Stimulated activated naive CD8-positive, alpha-beta T cell treated with anti-CD3 and anti-CD28 coated beads, Interleukin-15, Interleukin-2, amounts not matched to agents 100 U/mL and 50 U/mL, for 24 hours (primary cell): Measurements from ENCODE around the gene NAT8L.

Experiments
- ATAC-seq: fragments of 150-1000 bp; cut with Tn5 transposase; one replicate; pipeline ENCODE4 v1.10.0; 2021
- DNase-seq: peaks from one replicate; pipeline ENCODE4 v3.0.0; 2021

NAT8L gene

DNA sequence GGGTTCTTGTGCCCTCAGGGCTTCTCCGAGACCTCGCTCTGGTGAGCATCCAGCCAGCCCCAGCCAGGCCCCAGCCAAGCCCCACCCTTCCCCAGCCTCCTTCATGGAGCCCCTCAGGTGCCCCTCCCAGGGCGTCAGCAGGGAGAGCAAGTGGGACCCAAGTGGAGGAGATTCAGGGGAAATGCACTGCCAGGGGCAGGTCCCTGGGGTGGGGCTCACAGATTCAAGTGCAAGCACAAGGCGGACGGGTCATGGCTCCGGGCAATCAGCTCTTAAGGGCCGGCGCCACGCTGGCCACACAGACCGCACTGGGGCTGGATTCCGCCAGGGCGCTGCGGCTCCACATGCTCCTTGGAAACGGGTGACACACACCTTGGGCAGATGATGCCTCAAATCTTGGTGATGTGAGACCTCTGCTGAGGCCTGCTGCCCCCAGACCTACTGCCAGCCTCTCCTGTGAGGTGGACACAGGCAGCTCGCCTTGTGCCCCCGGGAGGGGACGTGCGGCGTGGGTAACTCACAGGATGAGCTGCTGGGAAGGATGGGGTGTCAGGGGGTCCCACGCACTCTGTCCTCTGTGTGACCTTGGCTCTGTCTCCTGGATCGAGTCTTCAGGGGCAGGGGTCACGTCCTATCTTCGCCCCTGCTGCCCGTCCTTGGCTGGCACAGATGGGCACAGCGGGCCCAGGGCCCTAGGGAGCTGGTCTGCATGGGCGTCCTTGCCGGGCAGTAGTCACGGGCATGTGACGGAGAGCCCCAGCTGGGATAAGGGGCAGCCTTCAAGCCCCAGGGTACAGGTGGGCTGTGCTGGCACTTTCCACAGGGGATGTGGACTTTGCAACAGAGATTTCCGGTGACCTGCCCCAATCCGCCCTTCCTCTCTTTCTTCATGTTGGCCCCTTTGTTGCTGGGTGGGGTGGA is 17.1 kb downstream of the NAT8L start:
- ATAC-seq (no peak), DNase-seq (no peak)

DNA sequence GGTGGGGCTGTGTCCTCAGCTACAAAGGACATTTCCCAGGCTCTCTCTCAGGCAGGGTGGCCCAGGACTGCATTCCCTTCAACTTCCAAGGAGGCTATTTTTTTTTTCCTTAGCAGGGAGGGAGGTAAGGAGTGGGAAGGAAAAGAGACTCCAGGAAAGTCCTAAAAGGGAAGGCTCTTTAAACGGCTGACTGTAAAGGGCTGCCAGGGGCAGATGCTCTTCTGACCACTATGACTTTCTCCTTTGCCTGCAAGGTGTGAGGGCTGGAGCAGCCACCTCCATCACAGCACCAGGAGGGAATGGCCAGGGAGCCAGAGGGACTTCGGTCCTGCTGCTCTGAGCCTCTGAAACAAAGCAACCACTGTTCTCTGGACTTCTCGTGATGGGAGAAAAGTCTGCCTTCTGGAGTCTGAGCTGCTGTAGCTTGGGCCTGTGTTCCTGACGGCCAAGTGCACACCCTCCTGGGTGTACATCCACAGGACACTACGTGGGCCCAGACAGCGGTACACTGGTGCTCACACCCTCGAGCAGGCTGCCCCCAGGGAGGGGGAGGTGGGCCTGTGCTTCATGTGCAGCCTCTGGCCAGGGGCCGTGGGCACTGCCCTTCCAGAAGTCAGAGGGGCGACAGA is 17.9 kb downstream of the NAT8L start:
- no peak for ATAC-seq

DNA sequence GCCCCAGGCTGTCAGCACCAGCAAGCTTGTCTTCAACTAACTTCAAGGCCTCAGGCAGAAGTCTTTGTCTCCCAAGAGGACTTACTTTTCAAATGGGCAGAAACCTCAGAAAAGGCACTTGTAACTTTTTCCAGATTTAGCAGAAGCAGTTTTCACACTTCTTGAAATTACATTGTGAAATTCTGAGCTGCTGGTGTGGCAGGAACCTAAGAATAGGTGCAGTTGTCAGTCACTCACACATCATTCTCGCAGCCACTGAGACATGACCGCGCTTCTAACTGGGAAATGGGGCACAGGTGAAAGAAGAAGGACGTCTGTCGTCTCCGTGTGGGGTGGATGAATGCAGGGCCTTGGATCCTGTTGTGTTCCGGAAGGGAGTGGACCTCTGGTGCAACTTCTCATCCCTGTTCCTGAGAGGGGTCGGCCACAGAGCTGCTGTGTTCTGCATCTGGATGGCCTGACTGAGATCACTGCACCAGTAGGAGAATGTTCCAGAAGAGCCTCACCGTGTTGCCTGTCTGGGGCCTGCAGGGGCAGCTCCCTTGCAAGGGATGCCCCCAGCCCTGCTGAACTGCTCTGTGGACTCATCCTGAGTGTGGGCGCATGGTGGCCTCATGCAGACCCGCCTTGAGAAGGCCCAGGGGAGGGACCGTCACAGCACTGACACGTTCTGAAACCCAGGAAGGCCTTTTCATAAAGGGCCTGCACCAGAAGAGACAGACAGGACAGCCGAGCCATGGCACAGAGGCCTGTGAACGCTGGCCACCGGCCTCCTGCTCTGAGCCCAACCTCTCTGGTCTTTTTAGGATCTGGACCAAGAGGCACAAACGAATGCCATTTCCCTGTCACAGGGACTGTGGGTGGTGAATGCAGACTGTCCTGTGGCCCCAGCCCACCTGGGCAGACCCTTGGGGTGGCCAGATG is 18.7 kb downstream of the NAT8L start:
- ATAC-seq (no peak), DNase-seq (no peak)

More for the DNA sequence above, 17.9 kb downstream of the NAT8L start:
- no peak for DNase-seq

DNA sequence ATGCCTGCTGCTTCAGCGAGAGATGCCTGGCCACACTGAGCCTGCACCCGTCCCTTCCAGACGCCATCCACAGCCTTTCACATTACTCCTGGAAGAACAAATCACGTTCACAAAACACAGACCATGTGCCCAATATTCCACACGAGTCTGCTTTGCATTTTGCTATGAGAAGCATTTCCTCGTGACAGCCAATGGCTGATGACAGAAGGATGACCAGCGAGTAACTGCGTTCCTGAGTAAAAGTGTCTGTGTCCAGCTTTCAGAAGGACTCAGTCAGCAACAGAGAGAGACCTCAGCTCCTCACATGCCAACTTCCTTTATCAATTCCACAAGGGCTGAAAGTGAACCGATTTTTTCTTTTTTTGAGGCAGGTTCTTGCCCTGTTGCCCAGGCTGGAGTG is 19.5 kb downstream of the NAT8L start:
- DNase-seq = no peak
- ATAC-seq = no peak

DNA sequence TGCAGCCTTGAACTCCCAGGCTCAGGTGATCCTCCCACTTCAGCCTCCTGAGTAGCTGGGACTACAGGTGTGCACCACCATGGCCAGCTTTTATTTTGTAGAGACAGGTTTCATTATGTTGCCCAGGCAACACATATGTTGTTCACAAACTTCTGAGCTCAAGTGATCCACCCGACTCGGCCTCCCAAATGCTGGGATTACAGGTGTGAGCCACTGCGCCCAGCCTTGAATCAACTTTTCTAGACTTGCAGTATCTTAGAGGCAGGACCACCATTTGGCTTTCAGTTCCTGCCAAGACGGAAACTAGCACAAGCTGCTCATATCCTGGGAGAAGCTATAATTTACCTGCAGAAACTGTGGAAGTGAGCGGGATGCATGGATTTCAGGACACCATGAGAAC is 19.9 kb downstream of the NAT8L start:
- no peak for DNase-seq
- no peak for ATAC-seq

DNA sequence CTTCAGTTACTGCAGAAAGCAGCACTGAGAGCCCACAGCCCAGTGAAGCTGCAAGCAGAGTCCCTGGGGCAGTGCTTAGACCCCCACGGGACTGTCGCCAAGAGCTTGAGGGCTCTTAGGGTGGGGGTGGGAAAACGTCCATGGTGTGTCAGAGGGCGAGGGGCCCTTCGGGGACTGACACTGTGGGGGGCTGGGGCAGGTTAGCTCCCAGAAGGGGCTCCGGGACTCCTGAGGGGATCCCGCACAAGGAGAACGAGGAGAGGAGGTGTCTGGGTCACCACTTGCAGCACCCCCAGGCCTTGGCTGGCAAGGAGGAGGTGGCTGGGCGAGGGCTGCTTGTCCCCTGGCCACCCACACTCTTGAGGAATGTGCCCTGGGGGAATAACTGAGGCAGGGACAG is 20.8 kb downstream of the NAT8L start:
- DNase-seq = no peak
- no peak for ATAC-seq

DNA sequence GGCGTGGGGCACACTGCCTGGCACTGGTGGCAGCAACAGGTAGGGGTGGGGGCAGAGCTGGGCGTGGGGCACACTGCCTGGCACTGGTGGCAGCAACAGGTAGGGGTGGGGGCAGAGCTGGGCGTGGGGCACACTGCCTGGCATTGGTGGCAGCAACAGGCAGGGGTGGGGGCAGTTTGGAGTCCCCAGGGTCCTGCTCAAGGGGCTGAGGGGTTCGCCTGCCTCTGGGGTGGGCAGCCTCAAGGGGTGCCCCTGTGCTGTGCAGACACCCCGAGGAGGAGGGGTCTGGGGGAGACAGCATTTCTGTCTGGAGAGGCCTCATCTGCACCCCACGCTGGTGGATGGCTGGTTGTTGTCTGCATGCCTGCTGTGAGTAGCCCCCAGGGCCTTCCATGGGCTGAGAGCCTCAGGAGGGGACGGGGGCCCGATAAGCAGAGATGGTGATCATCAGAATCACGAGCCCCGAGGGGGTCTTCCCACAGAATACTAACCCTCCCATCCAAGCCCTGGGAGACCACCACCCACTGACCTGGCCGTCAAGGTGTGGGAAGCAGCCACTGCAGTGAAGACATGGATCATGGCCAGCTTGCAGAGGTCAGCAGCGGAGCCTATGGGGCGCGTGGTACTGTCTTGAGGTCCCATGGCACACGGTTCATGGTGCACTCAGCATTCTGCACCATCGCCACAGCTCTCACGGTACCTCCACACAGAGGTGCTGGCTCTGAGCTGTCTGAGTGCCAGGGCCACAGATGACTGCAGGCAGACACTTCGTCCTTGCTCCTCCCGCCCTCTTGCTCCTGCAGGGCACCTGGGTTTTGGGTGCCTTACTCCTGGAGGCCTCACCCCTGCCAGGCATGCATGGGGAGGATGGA is 21.5 kb downstream of the NAT8L start:
- DNase-seq (no peak), ATAC-seq (peak; percentile 26)

DNA sequence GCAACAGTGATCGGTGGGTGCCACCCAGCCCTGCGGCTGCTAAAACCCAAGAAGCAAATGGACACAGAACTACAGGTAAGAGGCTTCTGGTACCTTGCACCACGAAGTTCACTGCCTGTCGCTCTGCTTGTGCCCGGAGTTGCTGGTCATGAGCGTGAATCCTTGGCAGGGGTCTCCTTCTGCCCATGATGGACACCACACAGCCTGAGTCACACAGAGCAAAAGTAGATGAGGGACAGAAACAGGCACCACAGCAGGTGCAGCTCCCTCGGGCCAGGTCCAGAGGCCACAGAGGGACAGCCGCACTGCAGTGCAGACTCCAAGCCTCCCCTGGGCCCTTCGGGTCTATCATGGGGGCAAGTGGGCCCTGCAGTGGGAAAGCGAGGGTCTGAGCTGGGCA is 22.4 kb downstream of the NAT8L start:
- ATAC-seq (no peak), DNase-seq (no peak)

DNA sequence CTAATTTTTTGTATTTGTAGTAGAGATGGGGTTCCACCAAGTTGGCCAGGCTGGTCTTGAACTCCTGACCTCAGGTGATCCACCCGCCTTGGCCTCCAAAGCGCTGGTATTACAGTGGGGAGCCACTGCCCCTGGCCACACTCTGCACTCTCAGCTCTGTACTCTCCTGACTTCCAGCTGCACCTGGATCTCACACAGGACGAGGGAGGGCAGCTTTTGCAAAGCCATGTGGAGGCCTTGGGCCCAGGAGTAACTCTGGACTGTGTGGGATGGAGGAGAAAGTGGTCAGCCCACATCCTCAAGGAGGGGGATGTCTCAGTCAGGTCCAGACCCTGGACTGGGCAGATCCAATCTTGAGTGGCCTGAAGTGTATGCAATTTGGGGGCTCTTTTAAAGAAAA is 23.0 kb downstream of the NAT8L start:
- ATAC-seq (no peak), DNase-seq (no peak)

DNA sequence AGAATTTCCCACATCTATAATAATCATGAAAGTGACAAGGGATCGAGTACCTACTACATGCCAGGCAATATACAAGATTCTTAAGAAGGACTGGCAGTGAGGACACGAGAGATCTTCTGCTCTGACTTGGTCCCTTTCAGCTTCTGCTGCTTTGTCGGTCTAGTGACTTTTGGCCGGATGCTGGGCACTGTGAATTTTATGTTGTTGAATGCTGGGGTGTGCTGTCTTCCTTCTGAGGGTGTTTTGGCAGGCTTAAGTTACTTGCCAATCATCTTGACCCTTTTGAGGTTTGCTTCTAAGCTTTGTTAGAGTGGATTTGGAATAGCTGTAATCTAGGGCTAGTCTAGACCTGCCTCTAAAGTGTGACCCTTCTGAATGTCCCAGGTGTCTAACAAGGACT is 23.5 kb downstream of the NAT8L start:
- DNase-seq (no peak), ATAC-seq (no peak)

DNA sequence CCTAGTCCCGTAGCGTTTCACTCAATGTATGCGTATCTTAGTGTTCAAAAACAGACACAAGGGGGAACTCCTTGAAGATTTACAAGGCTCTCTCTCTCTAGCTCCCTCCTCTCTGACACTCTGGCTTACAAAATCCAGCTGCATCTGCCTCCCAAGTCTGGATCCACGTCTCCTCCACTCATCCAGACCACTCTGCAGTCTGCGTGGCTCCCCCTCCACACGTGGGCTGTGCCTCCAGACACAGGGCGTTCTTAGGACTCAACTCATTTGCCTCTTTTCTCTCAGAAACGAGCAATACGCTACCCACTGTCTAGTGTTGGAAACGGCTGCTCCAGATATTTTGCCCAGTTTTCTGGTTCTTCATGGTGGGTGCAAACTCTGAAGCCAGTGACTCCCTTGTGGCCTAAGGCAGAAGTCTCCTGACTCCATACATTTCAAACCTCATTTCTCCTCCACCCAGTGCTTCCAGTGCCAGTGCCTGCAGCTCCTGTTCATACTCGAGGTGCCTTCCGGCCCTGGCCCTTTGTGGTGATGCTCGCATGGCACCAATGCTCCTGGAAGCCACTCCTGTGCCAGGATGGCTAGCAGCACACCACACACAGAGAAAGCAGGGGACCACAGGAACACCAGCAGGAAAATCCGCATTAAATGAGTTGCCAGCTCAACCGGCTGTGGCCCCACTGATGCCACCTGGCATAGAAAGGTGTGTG is 24.1 kb downstream of the NAT8L start:
- DNase-seq (no peak), ATAC-seq (no peak)

DNA sequence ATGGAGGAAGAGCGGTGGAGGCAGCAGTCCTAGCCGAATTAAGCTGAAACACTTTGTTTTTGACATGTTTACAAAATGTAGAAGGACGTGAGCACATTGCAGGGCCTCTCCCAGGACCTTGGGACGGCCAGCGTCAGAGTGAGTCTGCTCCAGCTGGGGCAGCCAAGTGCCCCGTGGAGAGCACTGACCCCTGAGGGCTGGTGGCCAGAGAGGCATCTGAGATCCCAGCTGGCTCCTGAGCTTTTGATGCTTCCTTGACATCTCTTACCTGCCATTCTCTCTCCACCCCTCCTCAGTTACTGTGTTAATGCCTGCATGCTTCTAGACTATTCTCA is 24.7 kb downstream of the NAT8L start:
- DNase-seq = no peak
- no peak for ATAC-seq

DNA sequence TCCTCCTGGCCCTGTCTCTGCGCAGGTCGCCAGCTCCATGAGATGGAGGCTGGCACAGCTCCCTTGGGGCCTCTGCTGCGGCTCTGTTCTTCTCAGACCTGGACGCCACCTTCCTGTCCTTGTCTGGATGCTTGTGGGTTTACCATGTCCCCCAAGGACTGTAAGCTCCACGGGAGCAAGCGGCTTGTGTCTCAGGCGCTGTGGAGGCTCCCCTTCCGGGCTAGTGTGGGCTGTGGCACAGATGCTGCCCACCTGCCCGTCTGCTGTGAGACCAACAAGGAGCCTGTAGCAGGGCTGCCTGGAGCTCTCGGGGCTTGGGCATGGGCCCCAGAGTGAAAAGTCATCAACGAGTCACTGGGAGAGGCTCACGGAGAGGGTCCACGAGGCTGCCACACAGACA is 25.2 kb downstream of the NAT8L start:
- DNase-seq (no peak), ATAC-seq (no peak)

DNA sequence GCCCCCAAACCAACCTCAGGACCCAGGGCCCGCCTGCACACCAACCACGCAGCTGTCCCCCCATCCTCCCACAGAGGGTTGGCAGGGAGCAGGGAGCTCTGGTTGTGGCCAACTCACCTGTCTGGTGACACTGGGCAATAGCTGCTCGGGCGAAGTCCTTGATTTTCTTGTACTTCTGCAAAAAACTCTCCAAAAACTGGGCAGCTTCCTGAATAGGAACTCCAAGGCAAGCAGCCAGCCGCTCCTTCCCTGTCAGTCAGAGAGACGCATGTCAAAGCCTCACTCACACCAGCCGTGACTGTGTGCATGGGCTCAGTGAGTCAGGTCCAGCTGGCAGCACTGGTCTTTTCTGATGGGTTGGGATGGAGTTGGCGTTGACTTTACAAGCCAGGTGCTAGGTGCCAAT is 26.4 kb downstream of the NAT8L start:
- ATAC-seq = no peak
- no peak for DNase-seq

DNA sequence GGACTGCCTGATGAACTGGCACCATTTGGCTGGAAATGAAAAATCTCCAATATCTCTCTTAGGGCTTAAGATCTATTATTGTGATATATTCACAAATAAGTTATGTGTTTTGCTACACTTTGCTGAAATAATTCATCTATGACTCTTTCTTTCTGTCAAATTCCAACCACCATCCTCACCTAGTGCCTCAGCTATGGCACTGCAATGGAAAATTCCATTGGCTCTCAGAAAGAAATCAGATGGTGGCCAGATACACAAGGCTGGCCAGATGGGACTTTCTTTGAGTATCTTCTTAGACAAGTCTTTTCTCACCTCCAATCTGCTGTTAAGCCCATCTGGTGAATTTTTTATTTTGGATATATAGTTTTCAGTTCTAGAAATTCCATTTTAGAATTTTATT is 28.0 kb downstream of the NAT8L start:
- no peak for ATAC-seq
- no peak for DNase-seq

DNA sequence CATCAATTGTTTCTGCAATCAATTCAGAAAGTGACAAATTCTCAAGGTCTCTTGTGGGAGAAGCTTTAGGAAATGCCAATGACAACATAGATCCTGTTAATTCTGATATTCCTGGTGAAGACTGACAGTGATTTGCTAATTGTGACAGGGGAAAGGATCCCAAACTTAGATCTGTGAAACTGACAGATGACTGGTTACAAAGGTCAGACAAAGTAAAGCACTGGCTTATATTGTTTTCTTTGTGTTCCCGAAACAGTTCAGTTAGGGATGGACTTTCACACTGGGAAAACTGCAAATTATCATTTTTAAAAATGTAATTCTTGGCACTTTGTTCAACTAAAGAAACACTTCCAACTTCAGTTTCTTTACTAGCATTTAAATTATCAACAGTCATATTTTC is 30.1 kb downstream of the NAT8L start:
- no peak for DNase-seq

DNA sequence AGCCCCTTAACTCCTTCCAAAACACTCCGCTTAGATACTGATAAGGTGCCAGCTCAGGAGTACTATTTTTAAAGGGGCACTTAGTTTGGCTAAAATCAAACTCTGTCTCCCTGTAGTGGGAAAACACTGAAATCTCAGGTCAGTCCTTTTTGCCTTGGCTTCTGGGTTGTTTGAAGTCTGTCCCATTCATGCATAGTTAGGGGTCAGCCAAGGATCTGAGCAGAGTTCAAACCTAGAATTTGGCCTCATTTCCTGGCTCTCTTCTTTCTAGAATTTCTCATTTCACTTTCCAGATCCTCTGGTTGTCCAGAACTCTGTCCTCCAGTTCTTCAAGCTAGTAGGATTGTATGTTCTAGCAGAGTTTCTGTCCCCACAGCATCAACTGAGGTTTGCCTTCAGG is 31.5 kb downstream of the NAT8L start:
- no peak for ATAC-seq
- no peak for DNase-seq

More for the DNA sequence above, 30.1 kb downstream of the NAT8L start:
- no peak for ATAC-seq

DNA sequence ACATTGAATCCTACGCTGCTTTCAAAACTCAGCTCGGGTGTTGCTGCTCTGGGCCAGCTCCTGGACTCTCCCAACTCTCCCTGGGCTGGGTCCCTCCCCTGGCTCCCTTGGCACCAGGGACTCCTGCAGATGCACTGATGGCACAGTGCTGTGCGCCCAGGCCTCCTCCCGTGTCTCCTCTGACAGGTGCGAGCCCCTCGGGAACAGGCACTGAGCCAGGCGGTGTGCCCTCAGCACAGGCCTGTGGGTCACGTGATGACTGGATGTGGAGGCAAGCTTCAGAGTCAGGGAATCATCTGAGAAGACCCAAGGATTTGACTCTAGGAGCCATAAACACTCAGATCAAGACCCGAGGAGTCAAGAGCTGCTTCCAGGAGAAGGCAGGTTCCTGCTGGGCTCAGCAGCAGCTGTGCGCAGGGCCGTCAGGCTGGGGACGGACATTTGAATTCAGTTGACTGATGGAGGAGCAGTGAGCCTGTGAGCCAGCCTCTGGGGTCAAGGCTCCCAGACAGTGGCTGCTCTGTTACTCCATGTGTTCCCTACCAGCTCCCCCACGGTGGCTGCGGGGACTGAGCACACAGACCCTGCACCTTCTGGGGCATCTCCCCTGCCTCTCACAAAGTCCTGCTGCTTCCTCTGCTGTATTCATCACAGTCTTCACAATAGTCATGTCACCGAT is 33.0 kb downstream of the NAT8L start:
- no peak for DNase-seq
- no peak for ATAC-seq

DNA sequence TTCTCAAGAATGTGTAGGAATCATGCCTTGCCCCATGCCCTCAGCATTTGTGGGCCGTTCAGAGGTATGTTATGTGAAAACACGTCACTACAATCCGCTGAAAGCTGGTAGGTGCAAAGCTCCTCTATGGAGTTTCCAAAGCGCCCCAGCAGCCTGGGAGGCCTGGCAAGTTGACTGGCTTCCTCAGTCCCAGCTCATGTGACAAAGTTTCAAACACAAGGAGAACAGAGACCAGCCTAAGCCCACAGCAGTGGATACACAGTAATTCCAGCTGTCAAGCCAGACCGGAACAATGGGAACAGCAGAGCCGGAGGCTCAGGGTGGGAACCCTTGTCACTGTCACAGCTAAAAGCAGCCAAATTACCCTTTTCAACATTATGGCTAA is 33.5 kb downstream of the NAT8L start:
- no peak for DNase-seq
- ATAC-seq = no peak

DNA sequence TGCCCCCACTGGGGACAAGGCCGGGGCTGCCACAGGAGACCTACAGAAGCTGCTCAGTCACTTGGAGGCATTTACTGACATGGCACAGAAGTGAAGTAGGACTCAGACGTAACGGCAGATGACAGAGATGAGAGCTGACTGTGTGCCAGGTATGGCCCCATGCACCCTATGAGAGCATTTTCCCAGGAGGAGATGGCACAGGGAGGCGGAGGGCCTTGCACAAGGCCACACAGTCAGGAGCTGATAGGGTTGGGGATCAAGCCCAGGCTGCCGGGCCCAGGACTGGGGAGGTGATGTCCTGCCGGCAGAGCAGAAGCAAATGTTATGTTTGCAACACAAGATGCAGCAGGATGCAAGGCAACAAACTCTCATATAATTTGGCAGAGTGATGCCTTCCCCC is 34.1 kb downstream of the NAT8L start:
- ATAC-seq (no peak), DNase-seq (no peak)

DNA sequence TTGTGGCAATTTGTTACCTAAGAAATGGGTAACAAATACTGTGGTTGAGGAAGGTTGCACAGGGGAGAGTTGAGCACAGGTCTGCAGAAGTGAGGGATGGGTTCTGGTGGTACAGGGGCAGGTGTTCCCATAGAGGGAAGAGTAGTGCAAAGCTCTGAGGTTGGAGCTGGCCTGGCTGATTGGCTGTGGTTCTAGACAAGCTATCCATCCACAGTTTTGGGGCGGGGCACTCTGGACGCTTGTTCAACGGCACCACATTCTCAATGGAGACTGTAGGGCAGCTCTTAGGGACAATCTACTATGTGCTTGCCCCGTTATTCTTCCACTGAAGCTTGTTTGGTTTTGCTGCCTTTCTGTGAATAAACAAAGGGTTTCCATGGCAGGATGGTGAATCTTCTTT is 35.4 kb downstream of the NAT8L start:
- no peak for DNase-seq
- ATAC-seq = no peak
